ENCODE results near the gene WASF1.

GRCh38 chr6:110105296-110105695 is 74.2 kb downstream of the WASF1 start:
- TF ChIP-seq CTCF (IDR thresholded peaks at IDR 0.05; ENCODE audit: low read depth, low read length, poor library complexity, severe bottlenecking) (no peak), EZH2phosphoT487 (IDR thresholded peaks at IDR 0.05; ENCODE audit: borderline replicate concordance, low read length) (no peak)
